Activated CD8-positive, alpha-beta memory T cell treated with anti-CD3 and anti-CD28 coated beads for 36 hours (primary cell): Measurements from ENCODE around the gene ATF7. TPM values are rescaled to one million over a fixed set of nuclear protein-coding genes. Genes with fewer than 3 reads are reported as not detected.
"Not testable (repeated sequence)": the region's sequence is repeated elsewhere in the genome, so short reads cannot be mapped to it uniquely, and the experiment has no call there.

ENCODE experiments used
- CTCF ChIA-PET: fragments of 350-600 bp; sonication (Branson Sonifier 250); formaldehyde crosslinking; loops from one replicate; lab custom pipeline; 2021; ENCODE audit warnings: antibody characterized with exemption; lab: Charles Lee
- POLR2A ChIA-PET: fragments of 350-600 bp; sonication (Branson Sonifier 250); formaldehyde crosslinking; loops from one replicate; lab custom pipeline; 2021; ENCODE audit warnings: antibody characterized with exemption; lab: Charles Lee
- total RNA-seq, 2 experiments: library from RNA; stranded (reverse); gene quantifications; one replicate each; pipeline ENCODE4 v1.2.3, GENCODE V29; 2021

Gene ATF7
- total RNA-seq = 10 to 100 TPM; 23.3 to 23.6 TPM

GRCh38 chr12:53625946-53626701 lies at the start of gene ATF7:
TSS of gene ATF7 (minus strand) at chr12:53626382. CDS start at chr12:53601000, 25,382 bp downstream.
- POLR2A ChIA-PET = interaction anchor here (1.0 kb wide), 1 partner anchor 50 kb away, joined by 3 read pairs; the partner anchor contains the start of gene ATP5MC2
- CTCF ChIA-PET = interaction anchor here (0.6 to 1.5 kb wide), 4 partner anchors 8 to 120 kb away, joined by 3 to 6 read pairs (median 3); partner anchors contain the start of gene ATP5MC2

GRCh38 chr12:53674977-53675700 lies 49.0 kb upstream of the ATF7 start:
- ChIA-PET POLR2A (interaction anchor here (0.7 to 1.0 kb wide), 2 partner anchors 49 to 84 kb away, joined by 3 to 4 read pairs; partner anchors contain the start of gene ATF7), CTCF (interaction anchor here (0.6 to 4.0 kb wide), 20 partner anchors 10 to 174 kb away, joined by 3 to 27 read pairs (median 3); partner anchors contain the start of genes ATF7 and TARBP2)

GRCh38 chr12:53670971-53671370 lies 44.8 kb upstream of the ATF7 start:
- POLR2A ChIA-PET = no interaction called here

GRCh38 chr12:53670308-53670707 lies 44.1 kb upstream of the ATF7 start:
- ChIA-PET POLR2A (interaction anchor here (0.7 kb wide), 1 partner anchor 538 kb away, joined by 4 read pairs; no protein-coding TSS in a partner anchor), CTCF (interaction anchor here (1.2 kb wide), 1 partner anchor 126 kb away, joined by 3 read pairs; no protein-coding TSS in a partner anchor)

More at GRCh38 chr12:53670971-53671370, 44.8 kb upstream of the ATF7 start:
- CTCF ChIA-PET = interaction anchor here (1.0 to 1.1 kb wide), 2 partner anchors 15 to 127 kb away, joined by 3 to 4 read pairs; no protein-coding TSS in a partner anchor

- ChIA-PET CTCF (interaction anchor here (0.7 to 1.5 kb wide), 2 partner anchors 120 to 124 kb away, joined by 3 to 4 read pairs; no protein-coding TSS in a partner anchor), POLR2A (interaction anchor here (0.6 kb wide), 1 partner anchor 80 kb away, joined by 3 read pairs; no protein-coding TSS in a partner anchor)
Observed at GRCh38 chr12:53667080-53667479, 40.9 kb upstream of the ATF7 start.

GRCh38 chr12:53664936-53665335 lies 38.8 kb upstream of the ATF7 start:
- ChIA-PET CTCF (no interaction called here), POLR2A (no interaction called here)

GRCh38 chr12:53664191-53664590 lies 38.0 kb upstream of the ATF7 start:
- POLR2A ChIA-PET = no interaction called here
- CTCF ChIA-PET = interaction anchor here (0.9 kb wide), 1 partner anchor 121 kb away, joined by 3 read pairs; no protein-coding TSS in a partner anchor

GRCh38 chr12:53660041-53660440 lies 33.9 kb upstream of the ATF7 start:
- POLR2A ChIA-PET = no interaction called here
- CTCF ChIA-PET = interaction anchor here (0.5 to 0.9 kb wide), 2 partner anchors 68 to 116 kb away, joined by 3 read pairs; no protein-coding TSS in a partner anchor

- POLR2A ChIA-PET = no interaction called here
- CTCF ChIA-PET = interaction anchor here (0.5 to 0.9 kb wide), 2 partner anchors 68 to 116 kb away, joined by 3 read pairs; no protein-coding TSS in a partner anchor
Observed at GRCh38 chr12:53659571-53659981, 33.4 kb upstream of the ATF7 start.

- ChIA-PET POLR2A (no interaction called here), CTCF (interaction anchor here (0.9 to 2.1 kb wide), 2 partner anchors 17 to 67 kb away, joined by 3 to 5 read pairs; partner anchors contain the start of gene ATP5MC2)
Observed at GRCh38 chr12:53659011-53659551, 32.9 kb upstream of the ATF7 start.

- ChIA-PET CTCF (interaction anchor here (2.1 kb wide), 1 partner anchor 19 kb away, joined by 5 read pairs; the partner anchor contains the start of gene ATP5MC2), POLR2A (no interaction called here)
Observed at GRCh38 chr12:53657041-53657440, 30.9 kb upstream of the ATF7 start.

GRCh38 chr12:53653595-53653994 lies 27.4 kb upstream of the ATF7 start:
- POLR2A ChIA-PET = no interaction called here
- CTCF ChIA-PET = no interaction called here

GRCh38 chr12:53652366-53652765 lies 26.2 kb upstream of the ATF7 start:
- ChIA-PET CTCF (no interaction called here), POLR2A (no interaction called here)

GRCh38 chr12:53651737-53652136 lies 25.6 kb upstream of the ATF7 start:
- POLR2A ChIA-PET = no interaction called here

GRCh38 chr12:53646300-53646699 lies 20.1 kb upstream of the ATF7 start:
- POLR2A ChIA-PET, CTCF ChIA-PET: not testable (repeated sequence)

More at GRCh38 chr12:53651737-53652136, 25.6 kb upstream of the ATF7 start:
- CTCF ChIA-PET = no interaction called here

GRCh38 chr12:53645165-53645564 lies 19.0 kb upstream of the ATF7 start:
- CTCF ChIA-PET = interaction anchor here (0.6 kb wide), 1 partner anchor 12 kb away, joined by 6 read pairs; no protein-coding TSS in a partner anchor
- POLR2A ChIA-PET = no interaction called here

- POLR2A ChIA-PET = no interaction called here
- CTCF ChIA-PET = no interaction called here
Observed at GRCh38 chr12:53644133-53644532, 18.0 kb upstream of the ATF7 start.

GRCh38 chr12:53643232-53643979 lies 17.2 kb upstream of the ATF7 start:
- CTCF ChIA-PET = no interaction called here
- POLR2A ChIA-PET = no interaction called here
